NOMO-1 treated with dmso at 0.1 percent for 144 hours (cell line): ENCODE data around the gene PPID.
"Not testable (repeated sequence)": the region's sequence is repeated elsewhere in the genome, so short reads cannot be mapped to it uniquely, and the experiment has no call there.

Source experiments
- DNase-seq: peaks from one replicate; lab custom pipeline; 2025; ENCODE audit not compliant: unreplicated experiment; lab: John Stamatoyannopoulos, UW

The PPID gene

DNA sequence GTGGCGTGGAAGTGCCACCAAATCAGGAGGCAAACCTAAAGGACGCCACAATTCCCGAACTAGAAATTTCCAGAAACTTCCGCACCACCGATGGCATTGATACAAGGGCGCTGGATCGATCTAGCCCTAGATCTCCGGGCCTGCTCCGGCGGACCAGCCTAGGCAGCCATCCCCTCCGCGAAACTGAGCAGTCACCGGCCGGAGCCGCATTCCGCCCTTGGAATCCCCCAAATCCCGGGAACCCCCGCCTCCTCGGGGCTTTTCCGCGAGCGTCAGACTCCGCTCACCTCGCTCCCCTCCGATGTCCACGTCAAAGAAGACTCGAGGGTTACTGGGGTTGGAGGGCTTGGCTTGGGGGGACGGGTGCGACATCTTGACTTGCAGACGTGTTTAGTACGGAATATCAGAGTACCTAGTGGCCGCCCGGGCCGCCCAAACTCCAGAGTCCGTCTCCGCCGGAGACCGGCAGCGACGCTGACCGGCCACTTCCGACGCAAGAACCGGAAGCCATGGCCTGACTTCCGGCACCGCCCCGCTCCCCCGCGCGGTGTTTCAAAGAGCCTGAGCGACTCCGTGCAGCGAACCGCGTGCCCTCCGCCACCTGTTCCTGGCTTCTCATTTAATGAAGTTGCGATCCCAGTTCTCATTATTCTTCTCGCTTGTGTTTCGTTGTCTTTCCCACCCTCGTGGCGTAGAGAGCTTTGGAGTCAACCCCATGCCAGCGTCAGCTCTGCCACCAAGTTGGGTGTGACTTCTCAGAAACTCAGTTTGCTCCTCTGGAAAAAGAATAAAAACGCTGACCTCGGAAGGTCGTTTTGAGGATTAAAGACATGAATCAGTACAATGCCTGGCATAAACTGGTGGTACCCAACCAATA is at the start of gene PPID:
Gene PPID (minus strand): TSS at position 480 of the 877 bp plus-strand sequence. CDS start 108 bp downstream, at position 372.
- DNase-seq = peak; percentile 76

GRCh38 chr4:158771776-158772175 is 48.6 kb upstream of the PPID start:
- DNase-seq = no peak

DNA sequence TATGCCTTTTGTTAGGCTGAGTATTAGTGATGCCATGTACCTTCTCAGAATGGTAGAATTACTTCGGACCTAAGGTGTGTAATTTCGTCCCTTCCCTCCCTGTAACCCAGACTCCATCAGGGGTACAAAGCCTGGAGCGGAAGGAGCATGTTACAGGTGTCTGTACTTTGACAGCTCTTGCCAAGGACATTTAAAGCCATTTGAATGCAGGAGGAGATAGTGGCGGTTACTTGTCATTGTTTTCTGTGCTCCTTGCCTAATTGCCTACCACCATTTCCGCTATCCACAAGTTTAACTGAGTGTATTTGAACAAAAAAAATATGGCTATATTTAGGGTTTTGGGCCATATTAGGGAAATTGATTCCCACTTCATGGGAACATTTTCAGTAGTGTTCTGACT is 47.5 kb upstream of the PPID start:
- DNase-seq = no peak

- DNase-seq = peak; percentile 20
Measured at GRCh38 chr4:158769175-158769921, 46.2 kb upstream of the PPID start.

- DNase-seq = peak; percentile 39
Measured at GRCh38 chr4:158768555-158769174, 45.5 kb upstream of the PPID start, which contains the start of gene FNIP2. TSS of gene FNIP2 (plus strand) at chr4:158769026. CDS start at chr4:158769213, 187 bp downstream.

DNA sequence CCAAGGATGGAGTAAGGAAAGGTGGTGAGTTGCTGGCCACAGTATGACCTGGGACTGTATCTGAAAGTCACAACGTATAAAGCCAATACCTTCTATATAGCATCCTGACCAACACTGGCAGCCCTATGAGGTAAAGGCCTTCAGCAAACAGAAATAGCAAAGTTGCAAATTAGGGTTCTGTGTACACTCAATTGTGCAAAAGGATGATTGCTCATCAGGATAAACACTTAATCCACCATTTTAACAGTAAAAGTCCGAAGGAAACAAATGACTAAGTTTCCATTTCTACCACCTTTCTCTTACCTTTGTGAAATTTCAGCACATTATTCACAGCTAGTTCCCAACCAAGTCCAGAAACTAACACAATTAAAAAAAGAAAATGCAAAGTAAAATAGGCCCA is 44.3 kb upstream of the PPID start:
- DNase-seq = no peak

DNA sequence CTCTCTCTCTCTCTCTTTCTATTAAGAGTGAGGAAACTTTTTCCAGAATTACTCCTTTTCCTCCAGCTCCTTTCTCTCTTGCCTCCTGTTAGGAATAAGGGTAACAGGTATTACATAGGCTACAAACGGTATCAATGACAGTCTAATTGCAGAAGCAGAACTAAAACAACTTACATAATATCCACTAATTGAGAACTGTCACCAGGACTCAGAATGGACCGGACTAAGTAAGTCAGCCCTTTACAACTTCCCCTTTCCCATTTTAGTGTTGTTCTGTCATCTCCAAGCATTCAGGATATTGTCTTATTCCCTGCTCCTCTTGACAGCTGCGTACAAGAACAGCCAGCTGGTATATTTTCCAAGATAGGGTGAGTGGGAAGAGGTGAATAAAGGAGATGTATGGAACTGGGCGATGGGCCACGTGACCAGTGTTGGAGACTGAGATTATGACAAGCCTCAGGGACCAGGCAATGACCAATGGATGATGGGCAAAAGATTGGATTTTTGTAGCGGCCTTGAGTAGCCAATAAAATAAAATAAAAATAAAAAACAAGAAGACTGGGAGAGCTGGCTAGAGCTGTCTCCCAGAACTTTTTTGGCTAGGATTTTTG is 43.3 kb upstream of the PPID start:
- DNase-seq = peak; percentile 64

GRCh38 chr4:158763462-158763861 is 40.3 kb upstream of the PPID start:
- no peak for DNase-seq

GRCh38 chr4:158762553-158762952 is 39.4 kb upstream of the PPID start:
- no peak for DNase-seq

- DNase-seq = no peak
Measured at GRCh38 chr4:158760866-158761265, 37.7 kb upstream of the PPID start.

DNA sequence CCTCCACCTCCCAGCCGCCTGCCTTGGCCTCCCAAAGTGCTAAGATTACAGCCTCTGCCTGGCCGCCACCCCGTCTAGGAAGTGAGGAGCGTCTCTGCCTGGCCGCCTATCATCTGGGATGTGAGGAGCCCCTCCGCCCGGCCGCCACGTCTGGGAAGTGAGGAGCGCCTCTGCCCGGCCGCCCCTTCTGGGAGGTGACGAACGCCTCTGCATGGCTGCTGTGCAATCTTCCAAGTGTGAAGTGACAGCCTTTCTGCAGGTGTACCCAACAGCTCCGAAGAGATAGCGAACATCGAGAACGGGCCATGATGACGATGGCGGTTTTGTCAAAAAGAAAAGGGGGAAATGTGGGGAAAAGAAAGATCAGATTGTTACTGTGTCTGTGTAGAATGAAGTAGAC is 36.3 kb upstream of the PPID start:
- DNase-seq = not testable (repeated sequence)

DNA sequence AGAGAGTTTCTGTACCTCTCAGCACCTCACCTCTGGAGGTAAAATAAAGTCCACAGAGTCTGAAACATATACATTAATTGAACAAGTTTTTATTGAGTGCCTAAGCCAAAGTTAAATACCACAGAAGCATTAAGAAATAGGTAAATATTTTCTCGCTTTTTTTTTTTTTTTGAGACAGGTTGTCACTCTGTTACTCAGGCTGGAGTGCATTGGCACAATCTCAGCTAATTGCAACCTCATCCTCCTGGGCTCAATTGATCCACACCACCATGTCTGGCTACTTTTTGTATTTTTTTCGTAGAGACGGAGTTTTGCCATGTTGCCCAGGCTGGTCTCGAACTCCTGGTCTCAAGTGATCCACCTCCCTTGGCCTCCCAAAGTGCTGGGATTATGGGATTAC is 35.5 kb upstream of the PPID start:
- no peak for DNase-seq

DNA sequence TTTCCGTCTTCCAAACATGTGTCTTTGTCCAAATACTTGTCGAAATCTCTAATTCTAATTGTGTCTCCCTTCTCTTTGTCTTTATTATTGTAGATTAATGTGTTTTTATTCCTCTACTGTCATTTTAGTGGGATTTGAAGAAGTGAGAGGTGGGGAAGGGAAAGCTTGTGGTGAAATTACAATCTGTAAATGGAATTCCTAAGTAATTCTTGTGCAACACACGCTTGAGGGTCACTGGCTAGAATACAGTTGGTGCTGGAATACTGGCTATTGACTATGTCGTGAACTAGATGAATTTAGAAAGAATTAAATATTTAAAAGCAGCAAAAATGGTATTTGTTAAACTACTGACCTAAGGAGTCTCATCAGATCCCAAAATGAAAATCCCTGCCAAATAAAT is 34.9 kb upstream of the PPID start:
- DNase-seq = no peak

DNA sequence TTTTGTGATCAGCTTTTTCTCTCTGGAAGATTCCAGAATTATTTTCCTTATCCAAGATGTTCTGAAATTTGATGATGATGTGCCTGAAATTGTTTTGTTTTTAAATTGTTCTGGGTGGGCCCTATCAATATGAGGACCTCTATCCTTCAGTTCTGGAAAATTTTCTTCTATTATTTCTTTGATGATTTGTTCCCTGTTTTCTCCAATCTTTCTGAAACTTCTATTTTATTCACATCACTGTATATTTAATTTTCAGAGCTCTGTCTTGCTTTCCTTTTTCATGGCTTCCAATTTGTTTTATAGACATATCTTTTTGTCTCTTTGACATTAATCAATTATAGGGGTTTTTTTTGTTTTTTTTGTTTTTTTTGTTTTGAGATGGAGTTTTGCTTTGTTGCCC is 33.4 kb upstream of the PPID start:
- DNase-seq = no peak

DNA sequence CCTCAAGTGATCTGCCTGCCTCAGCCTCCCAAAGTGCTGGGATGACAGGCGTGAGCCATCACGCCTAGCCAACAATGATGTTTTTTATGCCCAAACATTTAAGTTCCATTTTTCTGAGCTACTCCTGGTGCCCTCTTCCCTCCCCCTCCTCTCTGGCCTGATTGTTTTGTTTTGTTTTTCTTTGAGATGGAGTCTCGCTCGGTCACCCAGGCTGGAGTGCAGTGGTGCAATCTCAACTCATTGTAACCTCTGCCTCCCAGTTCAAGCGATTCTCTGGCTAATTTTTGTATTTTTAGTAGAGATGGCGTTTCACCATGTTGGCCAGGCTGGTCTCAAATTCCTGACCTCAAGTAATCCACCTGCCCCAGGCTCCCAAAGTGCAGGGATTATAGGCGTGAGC is 32.6 kb upstream of the PPID start:
- not testable (repeated sequence) for DNase-seq

GRCh38 chr4:158754385-158755180 is 31.4 kb upstream of the PPID start:
- DNase-seq = no peak

GRCh38 chr4:158750379-158750778 is 27.2 kb upstream of the PPID start:
- DNase-seq = no peak

- not testable (repeated sequence) for DNase-seq
Measured at GRCh38 chr4:158746537-158746936, 23.3 kb upstream of the PPID start.

GRCh38 chr4:158741326-158742021 is 18.3 kb upstream of the PPID start:
- DNase-seq = no peak

DNA sequence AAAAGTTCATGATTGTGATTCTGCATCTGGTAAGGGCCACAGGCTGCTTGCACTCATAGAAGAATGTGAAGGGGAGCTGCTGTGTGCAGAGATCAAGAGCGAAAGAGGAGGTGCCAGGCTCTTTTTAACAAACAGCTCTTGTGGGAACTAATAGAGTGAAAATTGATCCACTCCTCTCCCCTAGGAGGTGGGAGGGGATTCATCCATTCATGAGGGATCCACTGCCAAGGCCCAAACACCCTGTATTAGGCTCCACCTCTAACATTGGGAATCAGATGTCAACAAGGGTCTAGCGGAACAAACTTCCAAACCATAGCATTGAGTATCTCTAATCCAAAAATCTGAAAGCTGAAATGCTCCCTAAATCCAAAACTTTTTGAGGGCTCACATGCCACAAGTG is 16.4 kb upstream of the PPID start:
- DNase-seq = no peak
